ENCODE results near the gene GRAMD1B. TPM values are rescaled to one million over a fixed set of nuclear protein-coding genes. Genes with fewer than 3 reads are reported as not detected.

Gene GRAMD1B
- total RNA-seq, 4 donors from 2014 or later: 0.08 to 0.64 (median 0.42) TPM

DNA sequence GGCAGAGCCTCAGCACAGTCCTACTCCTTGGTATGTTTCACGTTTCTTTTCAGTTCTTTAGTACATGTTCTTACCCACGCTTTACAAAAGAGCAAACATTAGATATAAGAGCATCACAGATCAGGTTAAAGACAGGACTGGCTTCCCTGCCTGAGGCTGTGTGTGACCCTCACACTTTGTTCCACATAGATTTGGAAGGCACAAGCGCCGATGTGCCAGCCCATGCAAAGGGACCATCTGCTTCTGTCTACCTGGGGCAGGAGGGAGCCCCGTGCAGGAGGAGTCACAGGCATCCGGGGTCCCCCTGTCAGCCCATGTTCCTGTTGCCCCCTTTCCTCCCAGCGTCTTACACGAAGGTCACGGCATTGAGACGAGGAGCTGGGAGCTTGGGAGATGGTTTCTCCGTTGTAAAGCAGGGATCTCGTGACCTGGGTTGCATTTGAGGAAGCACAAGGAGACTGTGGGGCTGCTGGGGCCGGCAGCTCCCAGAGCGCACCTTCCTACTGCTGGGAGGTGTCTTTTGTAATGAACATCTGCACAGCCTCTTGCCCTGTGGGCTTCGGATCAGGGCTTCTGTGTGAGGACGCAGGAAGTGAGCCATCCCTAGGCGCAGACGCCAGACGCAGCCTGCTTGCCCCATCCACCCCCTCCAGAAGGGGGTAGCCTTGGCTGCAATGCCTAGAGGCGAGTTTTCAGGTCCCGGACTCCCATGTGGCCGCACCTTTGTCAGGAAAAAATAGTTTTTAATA is 151.8 kb downstream of the GRAMD1B start:
- Histone ChIP-seq H3K4me3 (no peak overlapping the region), H3K27ac (no peak overlapping the region), H3K9me3 (no peaks in the 10 kb centered on the region), H3K4me1 (peaks cover 8% of the 10 kb centered on the region), H3K27me3 (peaks cover 14% of the 10 kb centered on the region), H3K36me3 (no peaks in the 10 kb centered on the region)
- no peak for DNase-seq (ENCODE audit: low spot score in 2 of 2)
- 81% methylated on average over 22 of the region's 22 CpGs for WGBS
- TF ChIP-seq POLR2A (IDR thresholded peaks at IDR 0.05) (no peak), POLR2AphosphoS5 (IDR thresholded peaks at IDR 0.05) (no peak), EP300 (IDR thresholded peaks at IDR 0.05) (no peak)
- TF ChIP-seq, protein P1, sequence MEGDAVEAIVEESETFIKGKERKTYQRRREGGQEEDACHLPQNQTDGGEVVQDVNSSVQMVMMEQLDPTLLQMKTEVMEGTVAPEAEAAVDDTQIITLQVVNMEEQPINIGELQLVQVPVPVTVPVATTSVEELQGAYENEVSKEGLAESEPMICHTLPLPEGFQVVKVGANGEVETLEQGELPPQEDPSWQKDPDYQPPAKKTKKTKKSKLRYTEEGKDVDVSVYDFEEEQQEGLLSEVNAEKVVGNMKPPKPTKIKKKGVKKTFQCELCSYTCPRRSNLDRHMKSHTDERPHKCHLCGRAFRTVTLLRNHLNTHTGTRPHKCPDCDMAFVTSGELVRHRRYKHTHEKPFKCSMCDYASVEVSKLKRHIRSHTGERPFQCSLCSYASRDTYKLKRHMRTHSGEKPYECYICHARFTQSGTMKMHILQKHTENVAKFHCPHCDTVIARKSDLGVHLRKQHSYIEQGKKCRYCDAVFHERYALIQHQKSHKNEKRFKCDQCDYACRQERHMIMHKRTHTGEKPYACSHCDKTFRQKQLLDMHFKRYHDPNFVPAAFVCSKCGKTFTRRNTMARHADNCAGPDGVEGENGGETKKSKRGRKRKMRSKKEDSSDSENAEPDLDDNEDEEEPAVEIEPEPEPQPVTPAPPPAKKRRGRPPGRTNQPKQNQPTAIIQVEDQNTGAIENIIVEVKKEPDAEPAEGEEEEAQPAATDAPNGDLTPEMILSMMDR (IDR thresholded peaks at IDR 0.05): no peak

DNA sequence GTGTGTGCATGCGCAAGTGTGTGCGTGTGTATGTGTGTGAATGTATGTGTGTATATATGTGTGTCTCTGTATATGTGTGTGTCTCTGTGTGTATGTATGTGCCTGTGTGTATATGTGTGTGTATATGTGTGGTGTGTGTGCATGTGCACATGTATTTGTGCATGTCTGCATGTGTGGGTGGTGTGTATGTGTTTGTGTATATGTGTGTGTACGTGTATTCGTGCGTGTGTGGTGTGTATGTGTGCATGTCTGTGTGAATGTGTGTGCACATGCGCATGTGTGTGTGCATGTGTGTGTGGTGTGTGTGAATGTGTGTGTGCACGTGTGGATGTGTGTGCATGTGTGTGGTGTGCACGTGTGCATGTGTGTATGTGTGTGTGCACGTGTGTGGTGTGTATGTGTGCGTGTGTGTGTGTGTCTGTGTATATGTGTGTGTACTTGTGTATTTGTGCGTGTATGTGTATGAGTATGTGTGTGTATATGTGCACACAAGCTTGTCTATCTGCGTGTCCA is 153.0 kb downstream of the GRAMD1B start:
- H3K4me3 ChIP-seq: no peak overlapping the region
- no peak overlapping the region for H3K27ac ChIP-seq
- peaks cover 14% of the 10 kb centered on the region for H3K27me3 ChIP-seq
- H3K36me3 ChIP-seq: no peaks in the 10 kb centered on the region
- DNase-seq (ENCODE audit: low spot score in 2 of 2): no peak
- H3K9me3 ChIP-seq: no peaks in the 10 kb centered on the region
- H3K4me1 ChIP-seq: peaks cover 8% of the 10 kb centered on the region
- TF ChIP-seq, protein P1 (IDR thresholded peaks at IDR 0.05): no peak
- TF ChIP-seq EP300 (IDR thresholded peaks at IDR 0.05): no peak
- TF ChIP-seq POLR2A (IDR thresholded peaks at IDR 0.05): no peak
- TF ChIP-seq POLR2AphosphoS5 (IDR thresholded peaks at IDR 0.05): no peak
- 86% methylated on average over 12 of the region's 12 CpGs for WGBS

DNA sequence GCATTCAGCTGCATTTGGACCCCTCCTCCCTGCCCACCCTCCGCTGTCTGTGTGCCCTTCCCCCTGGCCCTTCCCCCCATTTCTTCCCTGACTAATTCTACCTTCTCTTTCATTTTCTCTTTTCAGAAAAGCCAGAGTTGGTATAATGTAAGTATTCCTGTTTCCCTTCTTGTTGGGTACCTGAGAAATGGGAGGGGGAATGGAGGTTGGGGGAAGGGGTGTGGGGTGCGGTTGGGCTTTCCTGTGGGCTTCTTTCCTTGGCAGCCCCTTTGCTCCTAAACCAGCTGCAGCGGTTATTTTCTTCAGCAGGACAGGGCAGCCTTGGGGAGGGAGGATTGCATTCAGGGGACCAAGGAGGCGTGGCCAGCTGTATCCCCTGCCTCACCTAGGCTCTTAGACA is 154.1 kb downstream of the GRAMD1B start:
- Histone ChIP-seq H3K4me3 (no peak overlapping the region), H3K27me3 (peaks cover 14% of the 10 kb centered on the region), H3K27ac (no peak overlapping the region), H3K9me3 (no peaks in the 10 kb centered on the region), H3K36me3 (no peaks in the 10 kb centered on the region), H3K4me1 (peaks cover 8% of the 10 kb centered on the region)
- DNase-seq (ENCODE audit: low spot score in 2 of 2): no peak
- TF ChIP-seq POLR2A (IDR thresholded peaks at IDR 0.05) (no peak), EP300 (IDR thresholded peaks at IDR 0.05) (no peak), POLR2AphosphoS5 (IDR thresholded peaks at IDR 0.05) (no peak)
- TF ChIP-seq, protein P1 (IDR thresholded peaks at IDR 0.05): no peak
- 91% methylated on average over 4 of the region's 4 CpGs for WGBS

DNA sequence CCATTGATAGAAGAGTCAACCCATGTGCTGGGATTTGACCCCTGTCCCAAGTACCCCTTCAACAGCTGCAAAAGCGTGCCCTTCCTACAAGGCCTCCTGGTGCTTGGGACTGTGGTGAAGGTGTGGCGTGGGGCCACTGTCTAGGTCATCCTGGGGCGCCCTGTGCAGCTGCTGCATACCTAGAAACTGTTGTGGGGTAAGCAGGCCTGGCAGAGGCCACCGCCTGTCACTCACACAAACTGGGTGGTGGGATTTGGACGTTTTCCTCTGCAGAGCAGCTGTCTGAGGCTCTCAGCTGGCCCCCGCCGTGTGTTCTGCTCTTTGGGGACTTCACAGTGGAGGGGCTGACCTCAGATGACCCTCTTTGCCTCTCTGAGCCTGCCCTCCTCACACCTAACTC is 154.7 kb downstream of the GRAMD1B start:
- H3K27me3 ChIP-seq: peaks cover 14% of the 10 kb centered on the region
- H3K4me3 ChIP-seq: no peak overlapping the region
- no peaks in the 10 kb centered on the region for H3K9me3 ChIP-seq
- H3K36me3 ChIP-seq: no peaks in the 10 kb centered on the region
- 80% methylated on average over 6 of the region's 7 CpGs for WGBS
- DNase-seq (ENCODE audit: low spot score in 2 of 2): no peak
- TF ChIP-seq, protein P1 (IDR thresholded peaks at IDR 0.05): no peak
- no peak overlapping the region for H3K27ac ChIP-seq
- H3K4me1 ChIP-seq: peaks cover 8% of the 10 kb centered on the region

DNA sequence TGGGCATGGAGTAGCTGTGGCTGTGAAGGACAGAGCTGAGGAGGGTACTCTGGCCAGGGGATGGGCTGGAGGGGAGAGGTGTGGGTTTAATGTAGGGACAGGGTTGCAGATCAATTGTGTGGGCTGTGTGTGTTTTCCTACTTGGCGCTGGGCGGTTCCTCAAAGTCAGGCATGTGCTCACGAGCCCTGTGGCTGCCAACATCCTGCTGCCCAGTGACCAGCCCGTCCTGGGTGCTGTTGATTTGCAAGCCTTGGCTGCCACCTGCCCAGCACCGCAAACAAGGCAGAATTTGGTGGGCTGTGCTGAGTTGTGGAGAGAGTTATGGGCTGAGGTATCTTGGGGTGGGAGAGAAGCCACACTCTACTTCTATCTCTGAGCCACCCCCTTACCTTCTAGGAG is 155.1 kb downstream of the GRAMD1B start:
- no peaks in the 10 kb centered on the region for H3K9me3 ChIP-seq
- no peak overlapping the region for H3K4me3 ChIP-seq
- H3K4me1 ChIP-seq: peaks cover 7% of the 10 kb centered on the region
- 79% methylated on average over 3 of the region's 5 CpGs for WGBS
- TF ChIP-seq EP300 (IDR thresholded peaks at IDR 0.05) (no peak), POLR2A (IDR thresholded peaks at IDR 0.05) (no peak), POLR2AphosphoS5 (IDR thresholded peaks at IDR 0.05) (no peak)
- TF ChIP-seq, protein P1 (IDR thresholded peaks at IDR 0.05): no peak
- H3K27me3 ChIP-seq: peaks cover 14% of the 10 kb centered on the region
- H3K27ac ChIP-seq: no peak overlapping the region
- H3K36me3 ChIP-seq: no peaks in the 10 kb centered on the region
- DNase-seq (ENCODE audit: low spot score in 2 of 2): no peak

Measured in suprapubic skin (tissue), 4 donors.